Measurements from ENCODE around the gene SORBS2. TPM values are rescaled to one million over a fixed set of nuclear protein-coding genes. Genes with fewer than 3 reads are reported as not detected.
A peak's percentile ranks its signal among the peaks of the same experiment; 100 is the strongest.

Gene SORBS2
- total and polyA plus RNA-seq, 2 of the 4 experiments (the other 2 are of a cell fraction): 0.18 TPM; not detected in 1

GRCh38 chr4:185573651-185574199, 238.3 kb downstream of the SORBS2 start:
- Histone ChIP-seq H4K8ac (ENCODE audit: low read depth in 2 of 2, low read length in 2 of 2) (peak overlapping the region; percentile 87 to 96), H3K4me1 (ENCODE audit: control insufficient read depth, insufficient read depth, low read length) (peaks cover 11% of the 10 kb centered on the region), H2BK120ac (ENCODE audit: low read depth, low read length) (peak overlapping the region; percentile 89), H4K20me1 (ENCODE audit: insufficient read depth, low read length) (no peaks in the 10 kb centered on the region), H3K9me3 (ENCODE audit: control insufficient read depth, insufficient read depth, low read length) (no peaks in the 10 kb centered on the region), H3K18ac (ENCODE audit: low read depth, low read length) (peak overlapping the region; percentile 25), H2BK5ac (ENCODE audit: low read depth, low read length, poor library complexity, severe bottlenecking) (peak overlapping the region; percentile 72), H3K23ac (ENCODE audit: low read depth, low read length) (peak overlapping the region; percentile 80; the same call in 1 of the 2 replicates), H2BK20ac (ENCODE audit: low read depth, low read length) (peak overlapping the region; percentile 97), H2BK15ac (ENCODE audit: low read depth, low read length) (peak overlapping the region; percentile 88; the same call in 2 of the 3 replicates), H3K4ac (ENCODE audit: low read depth, low read length) (peak overlapping the region; percentile 94), H3K79me1 (ENCODE audit: low read depth in 1 of 2, low read length in 2 of 2) (peaks cover 0 to 3% of the 10 kb centered on the region in 2 experiments; a peak in 1 of 4 replicates), H3K9me1 (ENCODE audit: insufficient read depth, low read length) (peaks cover 7% of the 10 kb centered on the region), H4K5ac (ENCODE audit: low read depth, low read length) (peak overlapping the region; percentile 75), H3K4me2 (ENCODE audit: low read depth, low read length) (peak overlapping the region; percentile 11; the same call in 1 of the 2 replicates), H3K9ac (ENCODE audit: low read depth, low read length) (no peak overlapping the region), H3K56ac (ENCODE audit: extremely low read depth, insufficient read depth, low read length) (no peak overlapping the region), H3K4me3 (ENCODE audit: insufficient read depth, low read depth, low read length) (no peak overlapping the region), H3K27me3 (ENCODE audit: control insufficient read depth, insufficient read depth, low read length) (no peaks in the 10 kb centered on the region; the same call in 1 of the 2 replicates), H2AFZ (replicated peaks; ENCODE audit: low read length, poor library complexity) (peak overlapping the region; percentile 96), H2AK9ac (replicated peaks; ENCODE audit: low read depth, low read length, poor library complexity) (peak overlapping the region; percentile 94), H2AK5ac (ENCODE audit: low read depth, low read length) (peak overlapping the region; percentile 84), H3K14ac (replicated peaks; ENCODE audit: low read depth, low read length) (peak overlapping the region; percentile 83), H4K91ac (ENCODE audit: insufficient read depth, low read depth, low read length) (peak overlapping the region; percentile 91), H3K36me3 (ENCODE audit: control insufficient read depth, insufficient read depth, low read length) (no peaks in the 10 kb centered on the region), H3K27ac (ENCODE audit: insufficient read depth, low read length) (no peak overlapping the region; the same call in 1 of the 2 replicates)
- dilution Hi-C loops (cut with HindIII; ENCODE audit: low sequenced_read_pairs, unreplicated experiment): no loop called here
- peak; percentile 80 for DNase-seq
- TF ChIP-seq MAFK (IDR thresholded peaks at IDR 0.05; ENCODE audit: low read depth, low read length) (peak; percentile 92), USF2 (IDR thresholded peaks at IDR 0.05; ENCODE audit: low read depth, low read length) (no peak), FOS (IDR thresholded peaks at IDR 0.05; ENCODE audit: low read depth, low read length) (0 out of 2 replicates have a peak, but pooled peaks have one; percentile 27), SMC3 (IDR thresholded peaks at IDR 0.05; ENCODE audit: low read depth, low read length) (no peak)
- BruUV-seq (replicated peaks): no TSS peak
- POLR2A ChIA-PET (ENCODE audit: unreplicated experiment): no interaction called here
- intact Hi-C loops (cut with micrococcal nuclease): no loop called here
- 62% methylated on average over 5 of the region's 10 CpGs; no CpG with 5 or more reads in 1 of the 2 experiments for WGBS, 2 experiments (ENCODE audit: extremely low coverage in 2 of 2, insufficient read length in 1 of 2)
- CTCF ChIA-PET: no interaction called here
- ATAC-seq (ENCODE audit: low read depth): peak; percentile 91
- in situ Hi-C loops (cut with MboI; ENCODE audit: low sequenced_read_pairs): no loop called here

Data from IMR-90 (cell line).